ENCODE data around the gene KCNC1. TPM values are rescaled to one million over a fixed set of nuclear protein-coding genes. Genes with fewer than 3 reads are reported as not detected.

Gene KCNC1
- not detected for total RNA-seq

DNA sequence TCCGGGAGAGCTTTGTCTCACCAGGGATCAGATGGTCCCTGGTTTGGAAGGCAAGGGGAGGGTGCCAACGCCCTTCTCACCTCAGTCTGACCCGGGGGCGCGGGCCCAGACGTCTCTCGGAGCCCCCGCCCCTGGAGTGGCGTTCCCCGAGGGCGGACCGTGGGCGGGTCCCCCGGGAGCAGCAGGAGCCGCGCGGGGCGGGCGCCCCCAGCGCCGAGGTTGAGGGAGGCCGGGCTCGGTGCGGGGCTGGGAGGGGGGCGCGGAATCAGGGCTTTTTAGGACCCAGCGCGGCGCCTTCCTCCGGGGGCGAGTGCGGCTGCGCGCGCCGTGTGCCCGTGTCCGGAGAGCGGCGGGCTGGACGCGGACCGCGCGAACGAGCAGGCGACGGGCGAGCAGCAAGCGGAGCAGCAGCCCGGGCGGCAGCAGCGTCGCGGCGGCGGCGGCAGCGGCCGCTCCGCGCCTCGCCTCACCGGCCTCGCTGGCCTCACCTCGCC, at the start of gene KCNC1:
TSS of gene KCNC1 (plus strand) at position 364 of the 494 bp plus-strand sequence. CDS start 1,222 bp downstream, outside the sequence.
- DNase-seq (ENCODE audit: low spot score): no peak

- DNase-seq (ENCODE audit: low spot score): no peak
Observed at GRCh38 chr11:17686231-17686980, 48.2 kb upstream of the KCNC1 start.

DNA sequence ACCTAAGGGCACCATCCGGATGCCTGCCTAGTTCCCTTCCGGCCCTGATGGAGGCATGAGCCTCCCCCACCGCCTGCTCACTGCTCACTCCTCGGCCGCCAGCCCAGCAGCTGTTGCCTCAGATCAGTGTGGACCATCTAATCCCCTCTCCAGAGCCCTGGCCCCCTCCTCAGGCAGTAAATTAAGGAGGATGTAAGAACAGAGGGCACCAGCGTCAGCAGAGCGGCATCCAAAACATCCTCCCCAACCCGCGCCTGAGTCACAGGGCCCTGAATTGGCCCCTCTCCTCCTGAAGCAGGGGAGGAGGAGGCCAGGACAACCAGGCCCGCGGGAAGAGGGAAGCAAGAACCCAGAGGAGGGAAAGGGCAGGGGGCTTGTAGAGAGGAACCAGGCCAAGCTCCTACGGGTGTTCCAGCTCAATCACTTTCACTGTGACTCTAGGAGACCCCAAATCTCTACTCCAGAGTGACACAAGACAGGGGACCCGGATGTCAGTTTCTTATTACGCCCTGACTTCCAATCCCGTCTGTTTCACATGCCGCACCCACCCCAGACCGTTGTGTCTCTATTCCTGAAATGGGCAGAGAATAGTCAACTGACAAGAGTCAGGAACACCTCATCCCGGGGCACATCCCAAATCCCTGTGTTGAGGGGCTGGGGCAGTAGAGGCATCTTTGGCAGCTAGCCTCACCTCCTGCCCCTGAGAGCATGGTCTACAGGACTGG, 46.5 kb upstream of the KCNC1 start:
- DNase-seq (ENCODE audit: low spot score): no peak

GRCh38 chr11:17691550-17691949, 43.0 kb upstream of the KCNC1 start:
- no peak for DNase-seq (ENCODE audit: low spot score)

GRCh38 chr11:17691976-17692375, 42.6 kb upstream of the KCNC1 start:
- DNase-seq (ENCODE audit: low spot score): no peak

DNA sequence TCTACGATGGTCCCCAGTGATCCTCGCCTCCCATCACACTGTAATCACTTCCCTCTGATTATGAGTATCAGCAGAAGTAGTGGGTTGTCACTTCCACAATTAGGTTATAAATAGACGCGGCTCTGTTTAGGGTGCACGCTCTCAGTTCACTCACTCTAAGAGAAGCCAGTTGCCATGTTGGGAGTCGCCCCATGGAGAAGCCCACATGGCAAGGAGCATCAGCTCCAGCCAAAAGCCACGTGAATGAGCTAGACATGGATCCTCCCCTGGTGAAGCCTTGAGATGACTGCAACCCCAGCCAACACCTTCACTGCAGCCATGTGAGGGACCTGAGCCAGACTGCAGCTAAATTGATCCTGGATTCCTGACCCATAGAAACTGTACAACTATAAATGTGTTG, 41.6 kb upstream of the KCNC1 start:
- no peak for DNase-seq (ENCODE audit: low spot score)

DNA sequence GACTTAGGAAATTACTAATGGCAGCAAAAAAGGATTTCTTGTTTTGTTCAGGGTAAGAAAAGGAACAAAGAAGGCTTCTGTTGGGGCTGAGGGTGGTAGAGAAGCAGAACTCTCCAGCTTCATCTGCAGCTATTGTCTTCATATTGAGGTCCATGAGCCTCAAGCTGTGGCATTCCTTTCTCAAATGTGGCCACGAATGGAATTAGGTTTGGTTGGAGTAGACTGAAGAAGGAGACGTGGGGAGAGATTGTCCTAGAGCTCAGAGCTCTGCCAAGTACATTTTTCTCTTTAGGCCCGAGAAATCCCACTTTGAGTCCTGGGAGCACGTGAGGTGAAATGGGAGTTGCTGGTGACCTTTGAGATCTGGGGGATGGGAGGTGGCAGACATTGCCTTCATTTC, 41.0 kb upstream of the KCNC1 start:
- no peak for DNase-seq (ENCODE audit: low spot score)

DNA sequence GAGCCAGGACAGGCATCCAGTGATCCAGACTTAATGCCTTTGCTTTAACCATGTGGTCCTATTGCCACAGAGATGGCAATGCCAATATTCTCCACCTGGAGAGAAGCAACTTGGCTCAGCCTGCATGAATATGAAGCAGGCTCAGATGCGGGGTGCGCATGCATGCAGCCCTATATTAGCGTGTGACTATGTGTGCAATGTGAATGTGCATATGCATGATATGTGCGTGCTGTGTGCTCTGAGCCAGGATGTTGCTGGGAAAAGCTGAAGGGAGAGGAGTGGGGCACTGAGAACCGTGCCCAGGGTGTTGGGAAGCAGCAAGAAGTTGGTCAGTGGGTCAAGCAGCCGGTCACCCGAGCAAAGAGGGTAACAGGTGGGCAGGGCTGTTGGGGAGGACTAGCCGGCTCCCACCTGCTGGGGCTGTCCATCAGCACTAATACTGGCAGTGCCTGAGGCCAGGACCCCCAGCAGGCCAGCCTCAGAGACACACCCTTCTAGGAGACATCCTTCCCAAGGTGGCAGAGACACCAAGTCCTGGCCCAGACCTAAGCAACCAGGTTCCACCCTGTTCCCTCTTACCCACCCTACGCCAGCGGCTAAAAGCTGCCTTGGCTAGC, 40.0 kb upstream of the KCNC1 start:
- no peak for DNase-seq (ENCODE audit: low spot score)

DNA sequence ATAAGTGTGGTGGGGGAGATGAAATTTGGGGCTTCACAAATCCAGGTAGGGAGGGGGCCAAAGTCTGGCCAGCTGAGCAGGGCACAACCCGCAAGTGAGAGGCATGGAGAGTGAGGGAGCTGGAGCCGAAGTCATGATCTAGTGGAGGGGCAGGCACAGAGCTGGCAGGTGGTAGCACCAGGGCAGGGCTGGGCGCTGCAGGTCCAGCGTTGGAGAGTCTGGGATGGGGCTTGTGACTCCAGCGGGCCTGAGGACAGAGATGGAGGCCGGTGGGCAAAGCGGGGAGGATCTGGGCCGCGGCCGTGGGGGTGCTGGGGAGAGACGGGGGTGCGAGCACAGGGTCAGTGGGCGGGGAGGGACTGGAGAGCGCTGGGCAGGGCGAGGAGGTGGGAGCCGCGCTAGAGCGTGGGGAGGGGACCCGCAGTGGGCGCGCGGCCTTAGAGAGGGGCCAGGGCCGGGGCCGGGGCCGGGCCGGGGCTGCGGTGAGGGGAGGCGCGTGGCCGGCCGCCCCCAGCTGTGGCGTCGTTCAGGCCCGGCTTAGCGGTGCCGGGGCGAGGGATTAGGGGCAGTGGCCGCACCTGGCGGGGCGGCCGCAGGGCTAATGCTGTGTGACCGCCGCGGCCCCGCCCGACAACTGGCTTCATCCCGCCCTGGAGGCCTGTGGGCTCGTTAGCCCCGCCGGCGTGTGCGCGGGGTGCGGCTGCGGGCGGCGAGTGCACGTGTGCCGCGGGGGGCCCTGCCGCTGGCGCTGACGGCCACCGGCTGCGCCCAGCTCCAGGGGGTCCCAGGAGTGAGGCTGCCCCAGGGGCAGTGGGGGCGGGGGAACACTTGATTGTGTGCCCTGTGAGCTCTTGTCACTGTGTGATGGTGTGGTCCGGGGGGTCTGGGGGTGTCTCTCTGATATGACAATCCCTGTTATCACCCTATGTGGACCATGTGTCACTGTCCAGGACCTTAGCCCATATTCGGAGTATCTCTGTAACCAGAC, 38.8 kb upstream of the KCNC1 start:
- no peak for DNase-seq (ENCODE audit: low spot score)

DNA sequence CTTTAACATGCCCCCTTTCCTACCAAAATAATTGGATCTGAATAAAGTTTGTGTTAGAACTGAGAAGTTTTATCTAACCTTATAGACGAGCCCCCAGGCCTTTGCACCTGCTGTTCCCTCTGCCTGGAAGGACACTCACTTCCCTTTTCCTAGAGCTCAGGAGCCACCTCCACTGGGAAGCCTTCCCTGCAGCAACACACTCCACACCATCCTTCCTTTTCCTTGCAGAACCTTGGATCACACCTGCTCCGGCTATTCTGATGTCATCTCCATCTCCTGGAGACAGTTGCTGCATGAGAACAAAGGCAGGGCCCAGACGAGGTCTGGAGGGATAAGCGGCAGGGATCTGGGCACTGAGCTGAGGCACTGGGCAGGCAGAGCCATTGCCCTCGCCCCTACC, 37.8 kb upstream of the KCNC1 start:
- DNase-seq (ENCODE audit: low spot score): no peak

DNA sequence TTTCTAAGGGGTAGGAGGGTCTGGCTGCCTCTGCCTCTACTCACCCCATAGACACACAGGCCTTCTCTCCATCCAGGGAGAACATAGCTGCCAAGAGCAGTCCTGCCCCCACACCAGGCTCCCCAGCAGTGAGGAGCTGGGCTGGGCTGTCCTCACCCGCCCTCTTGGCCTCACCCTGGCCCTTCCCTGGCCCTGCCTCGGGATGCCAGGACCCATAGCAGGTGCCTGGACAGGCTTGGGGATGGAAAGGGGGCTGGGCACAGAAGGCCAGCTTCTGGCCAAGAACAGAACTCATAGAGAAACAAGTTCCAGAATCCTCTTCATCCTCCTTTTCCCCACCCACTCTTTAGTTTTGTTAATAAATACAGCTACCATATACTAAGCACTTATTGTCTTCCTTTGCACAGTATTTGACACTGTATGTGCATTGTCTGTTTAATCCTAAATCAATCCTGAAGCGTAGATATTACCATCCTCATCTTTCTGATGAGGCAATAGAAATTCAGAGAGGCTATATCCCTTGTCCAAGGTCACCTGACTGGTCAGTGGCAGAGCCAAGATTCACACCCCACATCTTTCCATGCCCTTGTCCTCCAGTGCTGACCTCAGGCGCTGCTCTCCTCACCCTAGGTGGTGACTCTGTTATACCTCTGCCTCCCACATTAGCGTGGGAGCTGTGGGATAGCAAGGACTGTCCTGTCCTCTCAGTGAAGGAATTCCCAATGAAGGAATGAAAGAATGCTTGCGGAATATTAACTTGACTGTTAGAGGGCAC, 37.2 kb upstream of the KCNC1 start:
- DNase-seq (ENCODE audit: low spot score): no peak

- no peak for DNase-seq (ENCODE audit: low spot score)
Observed at GRCh38 chr11:17699147-17700114, 35.1 kb upstream of the KCNC1 start.

GRCh38 chr11:17700991-17701390, 33.6 kb upstream of the KCNC1 start:
- no peak for DNase-seq (ENCODE audit: low spot score)

DNA sequence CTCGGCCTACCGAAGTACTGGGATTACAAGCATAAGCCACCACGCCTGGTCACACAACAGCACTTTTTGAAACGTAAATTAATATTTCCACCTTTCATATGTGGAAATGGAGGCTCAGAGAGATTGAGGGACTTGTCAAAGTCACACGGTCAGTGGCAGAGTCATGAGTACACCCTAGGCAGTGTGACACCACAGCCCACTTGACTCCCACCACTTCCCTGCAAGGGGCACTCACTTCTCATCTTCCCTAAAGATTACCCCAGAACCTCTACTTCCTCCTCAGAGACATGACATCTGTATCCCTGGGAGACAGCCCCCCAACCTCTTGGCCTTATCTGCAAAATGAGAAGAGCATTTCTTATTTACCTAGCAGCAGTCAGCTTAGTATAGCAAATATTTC, 31.7 kb upstream of the KCNC1 start:
- DNase-seq (ENCODE audit: low spot score): no peak

GRCh38 chr11:17703951-17704350, 30.6 kb upstream of the KCNC1 start:
- no peak for DNase-seq (ENCODE audit: low spot score)

DNA sequence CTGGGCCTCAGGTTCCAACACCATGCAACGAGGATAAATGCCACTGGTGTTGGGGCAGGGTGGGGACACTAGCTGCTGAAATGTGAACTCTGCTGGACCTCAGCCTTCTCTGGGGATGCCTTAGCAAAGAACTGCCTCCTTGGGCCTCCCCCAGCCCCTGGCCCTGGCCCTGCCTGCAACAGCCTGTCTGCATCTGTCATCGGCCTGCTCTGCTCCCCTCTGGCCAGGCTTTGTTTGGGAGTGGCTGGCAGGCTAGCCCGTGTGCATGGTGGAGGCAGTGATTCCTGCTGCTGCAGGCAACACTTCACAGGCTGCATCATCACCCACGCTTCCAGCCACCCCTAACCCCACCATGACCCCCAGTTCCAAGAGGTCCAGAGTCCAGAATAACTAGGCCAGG, 26.8 kb upstream of the KCNC1 start:
- DNase-seq (ENCODE audit: low spot score): no peak

GRCh38 chr11:17711836-17712235, 22.7 kb upstream of the KCNC1 start:
- no peak for DNase-seq (ENCODE audit: low spot score)

DNA sequence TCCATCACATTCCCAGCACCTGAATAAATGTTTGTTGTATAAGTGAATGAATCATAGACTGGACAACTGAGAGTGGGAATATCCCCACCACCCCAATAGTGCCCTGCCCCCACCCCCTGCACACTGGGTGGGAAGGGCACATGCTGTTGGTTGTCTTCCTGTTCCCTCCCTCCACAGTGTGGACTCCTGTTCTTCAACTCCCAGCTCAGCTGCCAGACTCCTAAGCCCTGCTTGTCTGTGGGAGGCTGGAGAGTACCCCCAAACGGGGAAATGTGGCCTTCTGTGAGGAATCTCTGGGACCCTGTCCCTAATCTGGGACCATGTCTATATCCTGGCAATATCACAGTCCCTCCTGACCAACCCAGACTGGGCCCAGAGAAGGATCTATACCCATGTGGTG, 20.7 kb upstream of the KCNC1 start:
- DNase-seq (ENCODE audit: low spot score): no peak

GRCh38 chr11:17714356-17714854, 20.2 kb upstream of the KCNC1 start:
- no peak for DNase-seq (ENCODE audit: low spot score)
